ENCODE results near the gene AFP.

AFP gene

DNA sequence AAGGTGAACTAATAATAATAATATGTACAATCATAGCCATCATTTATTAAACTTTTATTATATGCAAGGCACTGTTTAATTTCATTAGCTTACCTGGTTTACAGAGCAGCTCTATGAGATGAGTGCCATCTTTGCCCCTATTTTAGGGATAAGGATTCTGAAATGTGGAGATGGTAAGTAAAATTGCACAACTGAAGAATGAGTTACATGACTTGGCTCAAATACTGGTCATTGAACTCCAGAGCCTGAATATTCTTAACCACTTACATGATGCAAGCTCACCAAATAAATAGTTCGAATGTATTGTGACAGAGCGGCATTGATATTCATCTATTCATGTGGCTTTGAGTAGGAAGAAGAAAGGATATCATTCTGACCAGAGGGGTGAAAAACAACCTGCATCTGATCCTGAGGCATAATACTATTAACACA is 20.2 kb upstream of the AFP start:
- H3K27ac ChIP-seq (ENCODE audit: low read depth, low read length) = no peak overlapping the region
- H3K27me3 ChIP-seq (ENCODE audit: insufficient read depth, low read length) = no peaks in the 10 kb centered on the region
- WGBS = 100% methylated on average over 2 of the region's 2 CpGs
- no peaks in the 10 kb centered on the region for H3K4me1 ChIP-seq (ENCODE audit: insufficient read depth, low read length)
- H3K9ac ChIP-seq (ENCODE audit: low read depth, low read length) = no peak overlapping the region
- no peaks in the 10 kb centered on the region for H3K9me3 ChIP-seq (ENCODE audit: insufficient read depth, low read depth, low read length)
- no peak overlapping the region for H3K4me3 ChIP-seq (ENCODE audit: low read length)
- H3K36me3 ChIP-seq (ENCODE audit: insufficient read depth, low read length) = no peaks in the 10 kb centered on the region

DNA sequence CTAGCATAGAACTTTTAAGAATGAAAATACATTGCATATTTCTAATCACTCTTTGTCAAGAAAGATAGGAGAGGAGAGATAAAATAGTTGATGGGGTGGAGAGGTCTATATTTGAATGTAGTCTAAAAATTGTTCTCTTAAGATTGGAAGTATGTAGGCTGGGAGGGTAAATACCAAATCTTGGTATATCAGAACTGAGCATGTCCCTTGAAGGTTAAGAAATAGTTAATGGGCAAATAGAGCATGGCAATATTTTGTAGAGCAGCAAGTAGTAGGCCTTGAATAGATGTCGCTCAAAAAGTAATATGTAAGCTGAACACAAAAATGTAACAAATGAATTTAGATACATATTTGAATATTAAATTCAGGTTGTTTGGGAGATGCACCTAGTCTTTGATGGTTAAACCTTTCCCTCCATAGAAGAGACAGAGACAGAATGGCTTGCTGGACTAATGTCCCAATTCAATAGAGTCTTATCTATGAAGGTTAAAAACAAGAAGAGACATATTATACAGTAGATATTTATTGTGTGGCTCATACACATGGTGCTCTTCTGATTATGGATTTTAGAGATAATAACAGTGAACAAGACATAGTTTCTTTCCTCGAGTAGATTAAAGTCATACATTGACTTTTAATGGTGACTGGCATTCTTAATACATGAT is 19.5 kb upstream of the AFP start:
- H3K4me1 ChIP-seq (ENCODE audit: insufficient read depth, low read length) = no peaks in the 10 kb centered on the region
- H3K36me3 ChIP-seq (ENCODE audit: insufficient read depth, low read length) = no peaks in the 10 kb centered on the region
- 100% methylated on average over 1 of the region's 2 CpGs for WGBS
- H3K9ac ChIP-seq (ENCODE audit: low read depth, low read length) = no peak overlapping the region
- H3K9me3 ChIP-seq (ENCODE audit: insufficient read depth, low read depth, low read length) = no peaks in the 10 kb centered on the region
- H3K4me3 ChIP-seq (ENCODE audit: low read length) = no peak overlapping the region
- H3K27me3 ChIP-seq (ENCODE audit: insufficient read depth, low read length) = no peaks in the 10 kb centered on the region
- no peak overlapping the region for H3K27ac ChIP-seq (ENCODE audit: low read depth, low read length)

DNA sequence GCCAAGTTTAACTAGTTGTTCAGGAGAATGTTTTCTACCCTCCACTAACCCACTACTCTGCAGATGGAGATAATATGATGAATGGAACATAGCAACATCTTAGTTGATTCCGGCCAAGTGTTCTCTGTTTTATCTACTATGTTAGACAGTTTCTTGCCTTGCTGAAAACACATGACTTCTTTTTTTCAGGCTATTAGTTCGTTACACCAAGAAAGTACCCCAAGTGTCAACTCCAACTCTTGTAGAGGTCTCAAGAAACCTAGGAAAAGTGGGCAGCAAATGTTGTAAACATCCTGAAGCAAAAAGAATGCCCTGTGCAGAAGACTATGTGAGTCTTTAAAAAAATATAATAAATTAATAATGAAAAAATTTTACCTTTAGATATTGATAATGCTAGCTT is 18.7 kb upstream of the AFP start:
- Histone ChIP-seq H3K9ac (ENCODE audit: low read depth, low read length) (no peak overlapping the region), H3K9me3 (ENCODE audit: insufficient read depth, low read depth, low read length) (no peaks in the 10 kb centered on the region), H3K27me3 (ENCODE audit: insufficient read depth, low read length) (no peaks in the 10 kb centered on the region), H3K27ac (ENCODE audit: low read depth, low read length) (no peak overlapping the region), H3K4me3 (ENCODE audit: low read length) (no peak overlapping the region), H3K36me3 (ENCODE audit: insufficient read depth, low read length) (no peaks in the 10 kb centered on the region), H3K4me1 (ENCODE audit: insufficient read depth, low read length) (no peaks in the 10 kb centered on the region)
- 100% methylated on average over 2 of the region's 2 CpGs for WGBS

DNA sequence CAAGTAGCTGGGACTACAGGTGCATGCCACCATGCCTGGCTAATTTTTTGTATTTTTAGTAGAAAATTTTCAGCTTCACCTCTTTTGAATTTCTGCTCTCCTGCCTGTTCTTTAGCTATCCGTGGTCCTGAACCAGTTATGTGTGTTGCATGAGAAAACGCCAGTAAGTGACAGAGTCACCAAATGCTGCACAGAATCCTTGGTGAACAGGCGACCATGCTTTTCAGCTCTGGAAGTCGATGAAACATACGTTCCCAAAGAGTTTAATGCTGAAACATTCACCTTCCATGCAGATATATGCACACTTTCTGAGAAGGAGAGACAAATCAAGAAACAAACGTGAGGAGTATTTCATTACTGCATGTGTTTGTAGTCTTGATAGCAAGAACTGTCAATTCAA is 18.0 kb upstream of the AFP start:
- no peaks in the 10 kb centered on the region for H3K9me3 ChIP-seq (ENCODE audit: insufficient read depth, low read depth, low read length)
- no peaks in the 10 kb centered on the region for H3K4me1 ChIP-seq (ENCODE audit: insufficient read depth, low read length)
- WGBS = 91% methylated on average over 6 of the region's 6 CpGs
- no peak overlapping the region for H3K27ac ChIP-seq (ENCODE audit: low read depth, low read length)
- no peak overlapping the region for H3K4me3 ChIP-seq (ENCODE audit: low read length)
- H3K36me3 ChIP-seq (ENCODE audit: insufficient read depth, low read length) = no peaks in the 10 kb centered on the region
- no peaks in the 10 kb centered on the region for H3K27me3 ChIP-seq (ENCODE audit: insufficient read depth, low read length)
- no peak overlapping the region for H3K9ac ChIP-seq (ENCODE audit: low read depth, low read length)

DNA sequence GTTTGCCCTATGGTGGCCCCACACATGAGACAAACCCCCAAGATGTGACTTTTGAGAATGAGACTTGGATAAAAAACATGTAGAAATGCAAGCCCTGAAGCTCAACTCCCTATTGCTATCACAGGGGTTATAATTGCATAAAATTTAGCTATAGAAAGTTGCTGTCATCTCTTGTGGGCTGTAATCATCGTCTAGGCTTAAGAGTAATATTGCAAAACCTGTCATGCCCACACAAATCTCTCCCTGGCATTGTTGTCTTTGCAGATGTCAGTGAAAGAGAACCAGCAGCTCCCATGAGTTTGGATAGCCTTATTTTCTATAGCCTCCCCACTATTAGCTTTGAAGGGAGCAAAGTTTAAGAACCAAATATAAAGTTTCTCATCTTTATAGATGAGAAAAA is 17.3 kb upstream of the AFP start:
- Histone ChIP-seq H3K4me3 (ENCODE audit: low read length) (no peak overlapping the region), H3K27ac (ENCODE audit: low read depth, low read length) (no peak overlapping the region), H3K9me3 (ENCODE audit: insufficient read depth, low read depth, low read length) (no peaks in the 10 kb centered on the region), H3K27me3 (ENCODE audit: insufficient read depth, low read length) (no peaks in the 10 kb centered on the region), H3K9ac (ENCODE audit: low read depth, low read length) (no peak overlapping the region), H3K4me1 (ENCODE audit: insufficient read depth, low read length) (no peaks in the 10 kb centered on the region), H3K36me3 (ENCODE audit: insufficient read depth, low read length) (no peaks in the 10 kb centered on the region)
- 91% methylated on average over 1 of the region's 1 CpG for WGBS

DNA sequence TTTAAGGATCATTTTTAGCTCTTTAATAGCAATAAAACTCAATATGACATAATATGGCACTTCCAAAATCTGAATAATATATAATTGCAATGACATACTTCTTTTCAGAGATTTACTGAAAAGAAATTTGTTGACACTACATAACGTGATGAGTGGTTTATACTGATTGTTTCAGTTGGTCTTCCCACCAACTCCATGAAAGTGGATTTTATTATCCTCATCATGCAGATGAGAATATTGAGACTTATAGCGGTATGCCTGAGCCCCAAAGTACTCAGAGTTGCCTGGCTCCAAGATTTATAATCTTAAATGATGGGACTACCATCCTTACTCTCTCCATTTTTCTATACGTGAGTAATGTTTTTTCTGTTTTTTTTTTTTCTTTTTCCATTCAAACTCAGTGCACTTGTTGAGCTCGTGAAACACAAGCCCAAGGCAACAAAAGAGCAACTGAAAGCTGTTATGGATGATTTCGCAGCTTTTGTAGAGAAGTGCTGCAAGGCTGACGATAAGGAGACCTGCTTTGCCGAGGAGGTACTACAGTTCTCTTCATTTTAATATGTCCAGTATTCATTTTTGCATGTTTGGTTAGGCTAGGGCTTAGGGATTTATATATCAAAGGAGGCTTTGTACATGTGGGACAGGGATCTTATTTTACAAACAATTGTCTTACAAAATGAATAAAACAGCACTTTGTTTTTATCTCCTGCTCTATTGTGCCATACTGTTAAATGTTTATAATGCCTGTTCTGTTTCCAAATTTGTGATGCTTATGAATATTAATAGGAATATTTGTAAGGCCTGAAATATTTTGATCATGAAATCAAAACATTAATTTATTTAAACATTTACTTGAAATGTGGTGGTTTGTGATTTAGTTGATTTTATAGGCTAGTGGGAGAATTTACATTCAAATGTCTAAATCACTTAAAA is 16.6 kb upstream of the AFP start:
- H3K9ac ChIP-seq (ENCODE audit: low read depth, low read length) = no peak overlapping the region
- H3K36me3 ChIP-seq (ENCODE audit: insufficient read depth, low read length) = no peaks in the 10 kb centered on the region
- no peaks in the 10 kb centered on the region for H3K4me1 ChIP-seq (ENCODE audit: insufficient read depth, low read length)
- 82% methylated on average over 6 of the region's 7 CpGs for WGBS
- no peak overlapping the region for H3K4me3 ChIP-seq (ENCODE audit: low read length)
- H3K9me3 ChIP-seq (ENCODE audit: insufficient read depth, low read depth, low read length) = no peaks in the 10 kb centered on the region
- no peak overlapping the region for H3K27ac ChIP-seq (ENCODE audit: low read depth, low read length)
- no peaks in the 10 kb centered on the region for H3K27me3 ChIP-seq (ENCODE audit: insufficient read depth, low read length)

DNA sequence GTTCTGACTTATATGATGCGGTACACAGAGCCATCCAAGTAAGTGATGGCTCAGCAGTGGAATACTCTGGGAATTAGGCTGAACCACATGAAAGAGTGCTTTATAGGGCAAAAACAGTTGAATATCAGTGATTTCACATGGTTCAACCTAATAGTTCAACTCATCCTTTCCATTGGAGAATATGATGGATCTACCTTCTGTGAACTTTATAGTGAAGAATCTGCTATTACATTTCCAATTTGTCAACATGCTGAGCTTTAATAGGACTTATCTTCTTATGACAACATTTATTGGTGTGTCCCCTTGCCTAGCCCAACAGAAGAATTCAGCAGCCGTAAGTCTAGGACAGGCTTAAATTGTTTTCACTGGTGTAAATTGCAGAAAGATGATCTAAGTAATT is 15.4 kb upstream of the AFP start:
- no peaks in the 10 kb centered on the region for H3K27me3 ChIP-seq (ENCODE audit: insufficient read depth, low read length)
- no peaks in the 10 kb centered on the region for H3K9me3 ChIP-seq (ENCODE audit: insufficient read depth, low read depth, low read length)
- H3K4me3 ChIP-seq (ENCODE audit: low read length) = no peak overlapping the region
- H3K9ac ChIP-seq (ENCODE audit: low read depth, low read length) = no peak overlapping the region
- H3K4me1 ChIP-seq (ENCODE audit: insufficient read depth, low read length) = no peaks in the 10 kb centered on the region
- H3K36me3 ChIP-seq (ENCODE audit: insufficient read depth, low read length) = no peaks in the 10 kb centered on the region
- H3K27ac ChIP-seq (ENCODE audit: low read depth, low read length) = no peak overlapping the region
- 97% methylated on average over 2 of the region's 2 CpGs for WGBS

DNA sequence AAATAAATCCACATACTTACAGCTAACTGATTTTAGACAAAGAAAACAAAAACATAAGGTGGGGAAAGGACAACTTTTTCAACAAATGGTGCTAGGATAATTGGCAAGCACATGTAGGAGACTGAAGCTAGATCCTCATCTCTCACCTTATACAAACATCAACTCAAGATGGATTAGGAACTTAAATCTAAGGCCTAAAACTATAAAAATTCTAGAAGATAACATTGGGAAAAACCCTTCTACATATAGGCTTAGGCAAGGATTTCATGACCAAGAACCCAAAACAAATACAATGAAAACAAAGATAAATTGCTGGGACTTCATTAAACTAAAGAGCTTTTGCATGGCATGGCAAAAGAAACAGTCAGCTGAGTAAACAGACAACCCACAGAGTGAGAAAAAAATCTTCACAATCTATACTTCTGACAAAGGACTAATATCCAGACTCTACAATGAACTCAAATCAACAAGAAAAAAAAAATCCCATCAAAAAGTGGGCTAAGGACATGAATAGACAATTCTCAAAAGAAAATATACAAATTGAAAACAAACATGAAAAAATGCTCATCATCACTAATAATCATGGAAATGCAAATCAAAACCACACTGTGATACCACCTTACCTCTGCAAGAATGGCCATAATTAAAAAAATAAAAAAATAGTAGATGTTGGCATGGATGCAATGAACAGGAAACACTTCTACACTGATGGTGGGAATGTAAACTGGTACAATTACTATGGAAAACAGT is 14.1 kb upstream of the AFP start:
- no peak overlapping the region for H3K4me3 ChIP-seq (ENCODE audit: low read length)
- no peak overlapping the region for H3K9ac ChIP-seq (ENCODE audit: low read depth, low read length)
- H3K27ac ChIP-seq (ENCODE audit: low read depth, low read length) = no peak overlapping the region
- H3K9me3 ChIP-seq (ENCODE audit: insufficient read depth, low read depth, low read length) = no peaks in the 10 kb centered on the region
- no peaks in the 10 kb centered on the region for H3K36me3 ChIP-seq (ENCODE audit: insufficient read depth, low read length)
- H3K27me3 ChIP-seq (ENCODE audit: insufficient read depth, low read length) = no peaks in the 10 kb centered on the region
- H3K4me1 ChIP-seq (ENCODE audit: insufficient read depth, low read length) = no peaks in the 10 kb centered on the region

DNA sequence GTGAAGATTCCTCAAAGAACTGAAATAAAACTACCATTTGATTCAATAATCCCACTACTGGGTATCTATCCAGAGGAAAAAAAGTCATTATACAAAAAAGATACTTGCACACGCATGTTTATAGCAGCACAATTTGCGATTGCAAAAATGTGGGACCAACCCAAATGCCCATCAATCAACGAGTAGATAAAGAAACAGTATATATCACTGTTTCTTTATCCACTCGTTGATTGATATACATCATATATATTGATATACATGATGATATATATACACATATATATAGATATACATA is 13.6 kb upstream of the AFP start:
- 50% methylated on average over 2 of the region's 4 CpGs for whole genome bisulfite sequencing
- no peak overlapping the region for H3K9ac ChIP-seq (ENCODE audit: low read depth, low read length)
- H3K4me1 ChIP-seq (ENCODE audit: insufficient read depth, low read length) = no peaks in the 10 kb centered on the region
- no peaks in the 10 kb centered on the region for H3K9me3 ChIP-seq (ENCODE audit: insufficient read depth, low read depth, low read length)
- no peak overlapping the region for H3K4me3 ChIP-seq (ENCODE audit: low read length)
- no peaks in the 10 kb centered on the region for H3K36me3 ChIP-seq (ENCODE audit: insufficient read depth, low read length)
- no peaks in the 10 kb centered on the region for H3K27me3 ChIP-seq (ENCODE audit: insufficient read depth, low read length)
- no peak overlapping the region for H3K27ac ChIP-seq (ENCODE audit: low read depth, low read length)

DNA sequence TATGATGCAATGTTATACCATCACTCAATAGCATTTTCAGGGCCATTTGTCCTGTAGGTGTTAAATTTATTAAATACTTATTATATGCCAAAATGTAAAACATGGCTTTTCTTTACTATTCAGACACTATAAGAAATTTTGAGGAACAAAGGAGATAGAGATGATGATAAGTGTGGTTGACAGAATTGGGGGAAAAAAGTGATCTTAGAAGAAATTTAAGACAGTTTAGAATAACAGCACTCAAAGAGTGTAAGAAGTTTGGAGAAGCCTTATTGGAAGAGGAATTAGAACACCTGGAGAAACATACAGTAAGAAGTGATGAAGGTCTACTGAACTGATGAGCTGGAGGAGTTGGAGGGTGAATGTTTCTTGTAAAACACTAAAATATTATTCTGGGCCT is 12.8 kb upstream of the AFP start:
- no peak overlapping the region for H3K9ac ChIP-seq (ENCODE audit: low read depth, low read length)
- no peak overlapping the region for H3K4me3 ChIP-seq (ENCODE audit: low read length)
- H3K27me3 ChIP-seq (ENCODE audit: insufficient read depth, low read length) = no peaks in the 10 kb centered on the region
- no peaks in the 10 kb centered on the region for H3K9me3 ChIP-seq (ENCODE audit: insufficient read depth, low read depth, low read length)
- H3K4me1 ChIP-seq (ENCODE audit: insufficient read depth, low read length) = no peaks in the 10 kb centered on the region
- H3K27ac ChIP-seq (ENCODE audit: low read depth, low read length) = no peak overlapping the region
- no peaks in the 10 kb centered on the region for H3K36me3 ChIP-seq (ENCODE audit: insufficient read depth, low read length)

DNA sequence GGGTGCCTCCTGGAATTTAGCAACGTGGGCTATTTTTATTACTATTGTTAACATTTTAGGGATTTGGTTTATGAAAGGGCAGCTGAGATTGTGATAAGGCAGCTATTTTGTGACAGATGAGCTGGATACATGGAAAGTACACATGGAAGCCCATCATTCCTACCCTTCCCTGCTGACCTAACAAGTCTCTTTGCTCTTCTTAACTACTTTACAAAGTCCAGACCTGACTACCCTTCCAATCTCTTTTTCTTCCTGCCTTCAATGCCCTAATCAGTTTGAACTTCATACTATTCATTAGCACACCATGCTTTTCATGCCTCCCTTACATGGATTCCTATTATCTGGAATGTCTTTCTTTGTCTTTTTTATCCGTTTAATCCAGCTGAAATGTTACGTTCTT is 9.4 kb upstream of the AFP start:
- Histone ChIP-seq H3K27ac (ENCODE audit: low read depth, low read length) (no peak overlapping the region), H3K27me3 (ENCODE audit: insufficient read depth, low read length) (no peaks in the 10 kb centered on the region), H3K4me3 (ENCODE audit: low read length) (no peak overlapping the region), H3K9ac (ENCODE audit: low read depth, low read length) (no peak overlapping the region), H3K4me1 (ENCODE audit: insufficient read depth, low read length) (no peaks in the 10 kb centered on the region), H3K9me3 (ENCODE audit: insufficient read depth, low read depth, low read length) (no peaks in the 10 kb centered on the region), H3K36me3 (ENCODE audit: insufficient read depth, low read length) (no peaks in the 10 kb centered on the region)
- 98% methylated on average over 3 of the region's 3 CpGs for WGBS
